SK-N-MC (cell line): ENCODE measurements around the gene KRTAP3-2.

ENCODE experiments used
- EZH2 ChIP-seq: fragments of 200-600 bp; sonication (generic); IDR thresholded peaks from one replicate; pipeline ENCODE4 v1.6.1; 2017; ENCODE audit warnings: antibody characterized with exemption
- FOXP2 ChIP-seq: optimal IDR thresholded peaks from 2 replicates; pipeline ENCODE3; 2011; ENCODE audit warnings: mild to moderate bottlenecking, moderate library complexity; ENCODE audit not compliant: insufficient read depth; ENCODE audit errors: extremely low read length, control extremely low read depth
- POLR2AphosphoS5 ChIP-seq: IDR thresholded peaks from 2 replicates; pipeline ENCODE4 v1.6.1; 2012; ENCODE audit warnings: mild to moderate bottlenecking, low read depth, low read length, borderline replicate concordance

DNA sequence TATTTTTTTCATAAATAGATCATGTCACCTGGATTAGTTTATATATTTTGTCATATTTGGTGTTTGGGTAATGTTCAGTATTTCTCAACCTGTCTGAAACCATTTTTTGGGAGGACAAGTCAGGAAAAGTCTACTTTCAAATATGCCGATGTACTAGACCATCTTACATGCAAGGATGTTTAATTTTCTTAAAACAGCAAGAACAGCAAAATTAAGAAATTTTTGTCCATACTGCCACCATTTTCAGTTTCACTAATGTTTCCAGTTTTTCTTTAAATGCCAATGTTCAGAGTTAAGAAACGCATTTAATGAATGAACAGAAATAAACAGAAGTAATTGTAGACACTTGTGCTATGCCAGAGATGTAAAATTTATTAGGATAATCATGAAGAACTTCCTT, 6.6 kb downstream of the KRTAP3-2 start:
- TF ChIP-seq EZH2: no peak
- TF ChIP-seq POLR2AphosphoS5: no peak
- no peak for TF ChIP-seq FOXP2
